ENCODE data around the gene EPHB2. TPM values are rescaled to one million over a fixed set of nuclear protein-coding genes. Genes with fewer than 3 reads are reported as not detected.

EPHB2 gene
- total and polyA plus RNA-seq, 2 donors (not counting 3 experiments of a cell fraction or from before 2014, with no cell fraction given): 50.8 to 69.1 TPM

DNA sequence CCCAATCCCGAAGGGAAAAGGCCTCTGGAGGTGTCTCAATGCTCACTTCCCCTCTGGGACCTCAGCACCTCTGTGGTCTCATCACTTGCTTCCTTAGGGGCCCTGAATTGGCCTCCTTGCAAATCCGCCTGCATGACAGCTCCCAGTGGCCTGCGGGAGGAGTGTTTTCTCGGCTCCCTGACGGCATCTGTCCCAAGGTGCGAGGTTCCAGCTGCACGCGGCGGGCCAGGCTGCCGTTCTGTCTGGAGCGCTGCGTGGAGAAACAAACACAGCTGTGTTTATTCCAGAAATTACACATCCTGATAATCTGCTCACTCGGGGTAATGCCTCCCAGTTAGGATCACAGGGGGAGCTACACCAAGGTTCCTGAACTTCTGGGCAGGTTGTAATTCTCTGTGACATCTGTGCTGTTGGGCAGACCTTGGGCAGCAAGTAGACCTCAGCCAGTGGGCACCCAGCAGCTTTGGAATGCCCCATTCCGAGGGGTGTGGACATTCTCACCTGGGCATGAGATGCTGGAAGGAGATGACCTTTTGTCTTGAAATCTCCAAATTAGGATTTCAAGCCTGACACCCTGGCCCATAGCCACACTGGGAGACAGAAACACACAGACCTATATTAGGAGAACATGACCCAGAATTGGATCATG is 18.2 kb downstream of the EPHB2 start:
- H3K9me3 ChIP-seq (replicated peaks; ENCODE audit: control insufficient read depth, insufficient read depth, low read length): no peaks in the 10 kb centered on the region
- H3K4me2 ChIP-seq (ENCODE audit: insufficient read depth, low read length): no peak overlapping the region
- TF ChIP-seq FOS (IDR thresholded peaks at IDR 0.05; ENCODE audit: borderline replicate concordance, insufficient read depth, low read length) (no peak), CTCF (IDR thresholded peaks at IDR 0.05; ENCODE audit: extremely low read depth in 1 of 2, insufficient read depth in 1 of 2, low read depth in 1 of 2, low read length in 2 of 2) (no peak), EZH2 (IDR thresholded peaks at IDR 0.05; ENCODE audit: borderline replicate concordance, low read depth, low read length, severe bottlenecking) (no peak), JUN (IDR thresholded peaks at IDR 0.05; ENCODE audit: borderline replicate concordance, insufficient read depth, insufficient read length, low read depth) (no peak), GATA2 (IDR thresholded peaks at IDR 0.05; ENCODE audit: insufficient read depth, insufficient read length, low read depth, low read length) (no peak), MYC (IDR thresholded peaks at IDR 0.05; ENCODE audit: low read depth, low read length) (no peak), POLR2AphosphoS5 (IDR thresholded peaks at IDR 0.05; ENCODE audit: insufficient read depth, low read depth, low read length) (no peak), POLR2A (IDR thresholded peaks at IDR 0.05; ENCODE audit: low read depth, low read length) (no peak)
- TF ChIP-seq, protein P1, sequence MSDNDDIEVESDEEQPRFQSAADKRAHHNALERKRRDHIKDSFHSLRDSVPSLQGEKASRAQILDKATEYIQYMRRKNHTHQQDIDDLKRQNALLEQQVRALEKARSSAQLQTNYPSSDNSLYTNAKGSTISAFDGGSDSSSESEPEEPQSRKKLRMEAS (IDR thresholded peaks at IDR 0.05; ENCODE audit: insufficient read depth, insufficient read length): no peak
- intact Hi-C loops (cut with micrococcal nuclease): no loop called here
- no peak overlapping the region for H3K27ac ChIP-seq (ENCODE audit: insufficient read depth, low read depth, low read length)
- CTCF ChIA-PET: interaction anchor here (0.7 kb wide), 1 partner anchor 16 kb away, joined by 3 read pairs; no protein-coding TSS in a partner anchor
- H3K4me3 ChIP-seq (replicated peaks in 1 of 3; ENCODE audit: insufficient read depth in 1 of 3, low read depth in 1 of 3, low read length in 3 of 3): no peak overlapping the region
- H4K20me1 ChIP-seq (replicated peaks; ENCODE audit: control insufficient read depth, extremely low read depth, insufficient read depth, low read length): no peaks in the 10 kb centered on the region
- H3K36me3 ChIP-seq (ENCODE audit: control insufficient read depth in 2 of 2, extremely low read depth in 1 of 2, insufficient read depth in 2 of 2, low read length in 2 of 2): no peaks in the 10 kb centered on the region
- dilution Hi-C loops (cut with MboI; ENCODE audit: extremely low pct_ligation_motif_present, low sequenced_read_pairs): no loop called here
- peaks cover 74% of the 10 kb centered on the region for H3K79me2 ChIP-seq (ENCODE audit: control insufficient read depth, insufficient read depth, low read length)
- FAIRE-seq: no peak
- no peaks in the 10 kb centered on the region for H3K4me1 ChIP-seq (ENCODE audit: control insufficient read depth, extremely low read depth, insufficient read depth, low read length)
- BruUV-seq (replicated peaks): no TSS peak
- H3K9ac ChIP-seq (replicated peaks; ENCODE audit: extremely low read depth, insufficient read depth, low read length): no peak overlapping the region
- H3K27me3 ChIP-seq (ENCODE audit: control insufficient read depth in 2 of 2, insufficient read depth in 2 of 2, low read length in 2 of 2): no peaks in the 10 kb centered on the region
- no peak overlapping the region for H2AFZ ChIP-seq (ENCODE audit: low read depth, low read length)
- POLR2A ChIA-PET: no interaction called here
- no peak for DNase-seq (ENCODE audit: low read depth, low spot score)
- H3K9me1 ChIP-seq (replicated peaks; ENCODE audit: control insufficient read depth, extremely low read depth, insufficient read depth, low read length): no peaks in the 10 kb centered on the region
